AG10803 (cell line): ENCODE data around the gene BNIPL.
A peak's percentile ranks its signal among the peaks of the same experiment; 100 is the strongest.

Source experiments
- DNase-seq: peaks from one replicate; pipeline ENCODE4 v3.0.0; 2010; ENCODE audit warnings: low read depth
- H3K4me3 ChIP-seq: 2 replicates; pipeline ENCODE4 v1.5.1; 2011; ENCODE audit warnings: mild to moderate bottlenecking, low read length, control low read depth
- CTCF ChIP-seq: conservative IDR thresholded peaks from 2 replicates; pipeline ENCODE4 v1.5.1; 2011; ENCODE audit warnings: mild to moderate bottlenecking, low read length, control low read depth, inconsistent platforms

The BNIPL gene

GRCh38 chr1:151055581-151055980 is 19.2 kb downstream of the BNIPL start:
- no peak for DNase-seq
- no peak overlapping the region for H3K4me3 ChIP-seq
- no peak for TF ChIP-seq CTCF

DNA sequence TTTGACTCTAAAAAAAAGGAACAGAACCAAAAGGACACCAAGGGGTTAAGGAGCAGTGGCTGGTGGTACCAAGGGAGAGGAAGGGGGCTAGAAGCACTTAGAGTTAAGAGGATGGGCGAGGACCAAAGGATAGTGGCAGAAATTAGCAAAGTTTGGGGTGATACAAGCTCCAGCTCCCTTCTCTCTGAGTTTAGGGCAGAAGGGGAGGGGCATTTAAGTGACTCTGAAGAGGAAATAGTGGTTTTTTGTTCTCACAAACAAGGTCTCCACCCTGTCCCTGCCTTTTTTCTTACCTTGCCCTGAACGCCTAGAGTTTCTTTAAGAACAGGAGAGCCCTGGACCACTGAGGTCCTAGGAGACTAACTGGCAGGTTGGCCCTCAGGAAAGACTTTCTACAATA is 19.8 kb downstream of the BNIPL start:
- H3K4me3 ChIP-seq = no peak overlapping the region; the same call in 1 of the 2 replicates
- no peak for DNase-seq
- TF ChIP-seq CTCF = no peak

DNA sequence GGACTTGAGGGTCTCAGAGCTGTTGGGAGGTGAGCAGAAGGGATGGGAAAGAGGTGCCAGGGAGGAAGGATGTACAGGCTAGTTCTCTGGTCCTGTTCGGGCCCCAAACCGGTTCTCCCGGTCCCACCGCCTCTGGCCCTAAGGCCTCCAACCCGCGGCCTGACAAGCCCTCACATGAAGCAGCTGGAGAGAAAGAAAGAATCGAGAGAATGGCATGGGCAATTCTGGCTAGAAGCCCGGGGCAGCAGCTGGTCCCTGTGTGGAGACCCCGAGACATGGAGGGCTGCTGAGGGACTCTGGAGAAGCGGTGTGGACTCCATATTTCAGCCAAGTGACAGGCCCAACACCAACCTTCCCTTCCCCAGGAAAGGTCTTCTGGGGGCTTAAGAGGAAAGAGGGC is 22.3 kb downstream of the BNIPL start:
- no peak for TF ChIP-seq CTCF
- peak overlapping the region; percentile 95 for H3K4me3 ChIP-seq
- peak; percentile 15 for DNase-seq

DNA sequence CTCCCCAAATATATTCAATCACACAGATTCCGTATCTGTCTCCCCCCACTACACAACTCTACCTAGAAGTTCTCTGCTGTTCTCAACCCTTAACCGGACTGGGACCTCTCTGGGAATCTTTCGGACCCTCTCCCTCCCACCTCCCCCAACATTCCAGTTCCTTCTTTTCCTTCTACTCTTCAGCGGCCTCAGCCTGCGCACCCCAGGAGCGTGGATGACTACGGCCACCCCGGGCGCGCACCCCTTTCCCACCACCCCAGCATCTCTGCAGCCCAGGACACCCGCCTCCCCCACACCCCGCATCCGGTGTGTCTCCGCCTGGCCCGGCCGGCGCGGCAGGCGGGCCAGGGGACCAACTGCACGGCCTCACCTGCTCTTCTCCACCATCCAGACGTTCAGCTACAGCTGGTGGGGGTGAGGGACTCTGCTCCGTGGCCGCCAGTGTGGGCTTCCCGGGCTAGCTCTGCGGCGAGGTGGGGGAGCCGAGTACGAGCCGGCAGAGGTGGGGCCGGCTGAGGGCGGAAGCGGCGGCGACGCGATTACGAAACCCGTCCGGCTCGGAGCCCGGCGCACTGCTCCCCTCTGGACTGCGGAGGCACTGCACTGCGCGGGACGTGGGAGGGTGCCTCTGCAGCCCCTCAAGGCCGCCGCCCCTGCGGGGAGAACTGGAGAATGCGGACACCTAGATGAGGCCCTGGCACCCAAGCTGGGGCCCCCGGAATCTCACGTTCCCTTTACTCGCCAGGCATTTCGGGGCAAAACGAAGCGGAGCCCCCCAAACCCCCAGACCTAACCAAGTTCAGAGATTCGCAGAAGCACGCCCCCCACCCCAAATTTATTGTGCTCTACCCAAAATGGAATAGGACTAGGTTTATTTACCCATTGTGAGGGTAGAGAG is 23.0 kb downstream of the BNIPL start, which contains the start of gene CDC42SE1:
Gene CDC42SE1, minus strand, starts transcription at position 514 of the 898 bp plus-strand sequence. CDS start 3,892 bp downstream, outside the sequence.
- TF ChIP-seq CTCF = peak; percentile 62
- peak within 1 kb of the TSS; percentile 95 for H3K4me3 ChIP-seq
- DNase-seq = peak; percentile 73

GRCh38 chr1:151060007-151060656 is 23.7 kb downstream of the BNIPL start, which contains the start of gene MLLT11:
TSS of gene MLLT11 (plus strand) at chr1:151060397. CDS start at chr1:151067225, 6,828 bp downstream.
- peak within 1 kb of the TSS; percentile 95 for H3K4me3 ChIP-seq
- no peak for TF ChIP-seq CTCF
- DNase-seq = peak; percentile 40

GRCh38 chr1:151060657-151061421 is 24.5 kb downstream of the BNIPL start:
- TF ChIP-seq CTCF = no peak
- H3K4me3 ChIP-seq = peak overlapping the region; percentile 95
- no peak for DNase-seq
